GM21390 (cell line): ENCODE measurements around the gene COL13A1.

Source experiments
- ATAC-seq: cut with Tn5 transposase; IDR thresholded peaks from one replicate; pipeline ENCODE4 v1.9.1; 2021; ENCODE audit not compliant: unreplicated experiment

The COL13A1 gene

GRCh38 chr10:69939481-69939880 is 137.8 kb downstream of the COL13A1 start:
- no peak for ATAC-seq

GRCh38 chr10:69941730-69942129 is 140.0 kb downstream of the COL13A1 start:
- no peak for ATAC-seq

- no peak for ATAC-seq
Observed at GRCh38 chr10:69943292-69943820, 141.7 kb downstream of the COL13A1 start.

GRCh38 chr10:69944761-69945160 is 143.1 kb downstream of the COL13A1 start:
- ATAC-seq: no peak

DNA sequence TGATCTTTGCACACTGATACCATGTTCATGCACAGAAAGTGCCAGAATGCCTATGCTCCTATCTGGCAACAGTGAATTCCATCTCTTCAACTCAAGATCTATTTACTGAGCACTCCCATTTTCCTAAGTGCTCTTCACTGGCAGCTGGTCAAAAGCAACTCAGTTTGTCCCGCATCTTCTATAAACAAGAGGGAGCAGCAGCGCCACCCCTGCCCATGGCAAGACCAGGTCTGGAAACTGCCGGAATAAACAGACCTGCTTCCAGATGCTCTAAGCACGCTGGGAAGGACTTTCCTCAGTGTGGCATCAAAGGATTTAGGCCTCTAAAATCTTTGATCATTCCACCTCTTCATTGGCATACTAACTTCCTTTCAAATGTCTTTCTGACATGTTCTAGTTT is 146.6 kb downstream of the COL13A1 start:
- no peak for ATAC-seq

GRCh38 chr10:69949770-69950169 is 148.1 kb downstream of the COL13A1 start:
- no peak for ATAC-seq

GRCh38 chr10:69951658-69952057 is 150.0 kb downstream of the COL13A1 start:
- ATAC-seq: no peak

- ATAC-seq: no peak
Observed at GRCh38 chr10:69952069-69952800, 150.5 kb downstream of the COL13A1 start.

GRCh38 chr10:69952821-69953221 is 151.1 kb downstream of the COL13A1 start:
- ATAC-seq: no peak

DNA sequence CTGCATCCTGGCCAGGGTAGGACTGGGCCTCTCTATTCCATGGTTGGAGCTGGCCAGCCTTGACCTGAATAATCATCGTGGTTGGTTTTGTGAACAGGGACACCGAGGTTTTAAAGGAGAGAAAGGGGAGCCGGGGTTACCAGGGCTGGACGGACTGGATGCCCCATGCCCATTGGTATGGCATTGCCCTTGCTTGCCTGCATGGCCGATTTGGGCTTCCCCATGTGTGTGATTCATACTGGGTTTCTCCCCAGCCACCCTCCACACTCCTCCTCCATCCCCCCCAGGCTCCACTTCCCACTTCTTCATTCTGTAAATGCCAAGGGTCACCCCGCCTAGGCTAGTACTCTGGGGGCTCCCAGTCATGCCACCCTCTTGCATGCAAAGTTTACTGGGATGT is 152.1 kb downstream of the COL13A1 start:
- no peak for ATAC-seq

- ATAC-seq: no peak
Observed at GRCh38 chr10:69955211-69955805, 153.6 kb downstream of the COL13A1 start.

DNA sequence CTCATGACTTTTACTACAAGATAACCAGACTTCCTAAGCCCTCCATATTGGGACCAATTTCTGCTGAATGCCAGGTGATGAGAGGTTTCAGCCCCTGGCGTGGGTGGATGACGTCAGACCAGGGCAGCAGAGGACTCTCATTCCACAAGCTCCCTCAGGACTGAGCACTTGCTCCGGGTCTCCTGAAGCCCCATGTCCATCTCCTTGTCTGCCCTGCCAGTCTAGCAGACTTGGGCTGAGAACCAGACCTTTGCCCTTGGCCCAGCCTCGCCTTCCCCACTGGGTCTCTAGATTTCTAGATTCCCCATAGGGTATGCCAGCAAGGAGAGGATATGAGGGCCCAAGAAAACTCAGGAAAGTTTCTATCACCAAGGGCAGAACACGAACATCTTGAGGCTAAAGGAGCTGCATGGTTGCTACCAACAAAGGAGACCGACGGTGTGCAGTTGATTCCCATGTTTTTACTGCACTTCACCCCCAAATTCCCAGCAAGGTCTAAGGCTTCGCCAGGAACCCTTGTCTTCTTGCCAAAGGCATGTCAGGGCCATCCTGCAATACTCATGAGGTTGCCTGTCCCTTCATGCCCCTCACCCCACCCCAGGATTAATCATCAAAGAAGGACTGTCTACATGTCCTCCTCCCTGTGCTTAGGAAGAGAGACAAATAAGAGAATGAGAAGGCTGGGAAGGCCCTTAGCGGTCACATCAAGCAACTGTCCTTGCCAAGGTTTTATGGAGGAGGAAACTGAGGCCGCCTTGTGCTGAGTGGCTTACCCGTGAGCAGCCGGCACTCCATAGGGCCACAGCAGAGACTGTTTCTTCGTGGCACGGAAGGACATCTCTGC is 154.4 kb downstream of the COL13A1 start:
- ATAC-seq: no peak

DNA sequence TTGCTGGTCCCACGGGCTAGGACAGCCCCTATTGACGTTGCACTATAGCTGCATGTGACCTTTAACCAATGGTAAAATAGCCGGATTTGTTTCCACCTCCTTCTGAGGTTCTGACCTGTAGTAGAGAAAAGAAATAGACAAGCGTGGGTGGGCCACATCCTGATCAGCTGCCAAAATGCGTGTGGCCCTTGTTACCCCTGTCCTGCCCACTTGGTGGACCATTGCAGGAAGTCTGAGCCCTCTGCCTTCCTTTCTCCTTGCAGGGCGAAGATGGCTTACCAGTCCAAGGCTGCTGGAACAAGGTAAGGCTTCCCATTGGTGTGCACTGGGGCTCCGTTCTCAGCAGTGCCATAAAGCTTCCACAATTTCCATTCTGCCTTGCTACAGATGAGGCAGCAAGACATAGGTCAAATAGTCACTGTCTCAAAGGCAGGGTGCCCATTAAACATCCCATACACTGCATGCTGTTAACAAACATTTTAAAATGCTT is 155.1 kb downstream of the COL13A1 start:
- no peak for ATAC-seq

- no peak for ATAC-seq
Observed at GRCh38 chr10:69957241-69957885, 155.7 kb downstream of the COL13A1 start.

- ATAC-seq: peak; percentile 63
Observed at GRCh38 chr10:69957886-69958555, 156.3 kb downstream of the COL13A1 start.

DNA sequence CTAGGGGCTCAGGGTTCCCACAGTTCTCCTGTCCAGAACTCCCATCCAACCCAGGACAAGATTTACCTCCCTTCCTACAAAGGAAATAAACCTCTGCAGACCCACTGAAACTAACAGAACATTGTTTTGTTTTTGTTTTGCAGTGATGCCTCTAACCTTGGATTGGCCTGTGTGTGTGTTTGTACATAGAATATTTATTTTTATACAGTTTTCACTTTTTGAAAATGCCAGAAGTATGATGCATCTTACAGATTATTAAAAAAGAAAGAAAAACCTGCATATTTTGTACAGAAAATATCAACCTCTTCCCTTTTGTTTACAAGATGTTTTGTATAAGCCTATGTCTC is 156.8 kb downstream of the COL13A1 start:
- no peak for ATAC-seq

DNA sequence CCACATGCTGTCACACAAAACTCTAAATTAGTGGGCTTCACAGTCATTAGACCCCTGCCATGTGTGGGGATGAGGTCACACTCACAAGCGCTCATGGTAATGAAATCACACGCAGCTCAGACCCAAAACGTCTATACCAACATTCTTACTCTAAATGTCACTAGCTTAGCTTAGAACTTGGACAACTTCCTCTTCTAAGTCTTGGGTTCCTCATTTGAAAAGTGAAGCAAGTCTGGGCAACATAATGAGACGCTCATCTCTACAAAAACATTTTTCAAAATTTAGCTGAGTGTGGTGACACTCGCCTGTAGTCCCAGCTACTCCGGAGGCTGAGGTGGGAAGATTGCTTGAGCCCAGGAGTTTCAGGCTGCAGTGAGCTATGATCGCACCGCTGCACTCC is 158.2 kb downstream of the COL13A1 start:
- ATAC-seq: no peak

GRCh38 chr10:69960606-69960987 is 158.9 kb downstream of the COL13A1 start:
- ATAC-seq: no peak

DNA sequence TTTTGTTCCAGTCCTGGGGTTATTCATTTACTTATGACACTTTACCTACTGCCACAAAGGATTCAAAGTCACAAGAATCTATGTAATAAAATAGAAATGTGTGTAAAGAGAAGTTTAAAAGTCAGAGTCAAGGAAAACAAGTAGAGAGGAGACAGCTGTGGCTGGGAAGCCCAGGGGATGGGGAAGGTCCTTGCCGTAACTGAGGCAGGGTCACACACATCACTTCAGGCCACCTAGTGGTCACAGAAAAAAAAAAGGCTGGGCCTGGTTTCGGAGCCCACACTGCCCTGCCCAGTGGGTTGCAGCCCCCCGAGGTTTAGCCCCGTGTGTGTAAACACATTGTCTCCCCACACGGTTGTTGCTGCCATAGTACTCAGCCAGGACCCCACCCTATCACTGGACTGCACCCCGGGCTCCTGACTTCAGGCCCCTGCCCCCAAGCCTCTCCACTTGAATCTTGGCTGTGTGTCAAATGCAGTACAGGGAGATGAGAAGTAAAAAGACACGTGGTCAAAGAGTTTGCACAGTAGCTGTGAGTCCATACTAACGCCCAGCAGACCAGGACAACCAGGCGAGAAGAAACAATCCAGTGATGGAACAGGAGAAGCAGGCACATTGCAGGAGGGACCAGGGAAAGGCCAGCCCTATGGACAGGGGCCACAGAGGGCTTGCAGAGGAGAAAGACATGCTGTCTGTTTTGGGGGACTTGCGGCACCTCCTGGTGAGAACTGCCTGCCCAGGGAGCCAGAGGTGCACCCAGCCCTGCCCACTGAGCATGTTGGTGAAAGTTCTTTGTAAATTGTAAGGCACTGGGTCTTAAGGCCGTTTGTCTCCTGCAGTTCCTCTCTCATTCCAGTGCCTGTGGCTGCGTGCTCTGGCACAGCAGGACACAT is 159.5 kb downstream of the COL13A1 start:
- no peak for ATAC-seq
